Peyer's patch (tissue), 4 donors: ENCODE data around the gene AKAP6. TPM values are rescaled to one million over a fixed set of nuclear protein-coding genes. Genes with fewer than 3 reads are reported as not detected.
A peak's percentile ranks its signal among the peaks of the same experiment; 100 is the strongest.
"Not testable (repeated sequence)": the region's sequence is repeated elsewhere in the genome, so short reads cannot be mapped to it uniquely, and the experiment has no call there.

Source experiments
- DNase-seq, 3 donors: peaks; one replicate each; pipeline ENCODE4 v3.0.0-alpha.2; 2017 to 2019
- H3K27ac ChIP-seq, 4 donors: fragments of 200-600 bp; sonication (generic); one replicate each; pipeline ENCODE4 v1.5.1; 2016 to 2019
- H3K27me3 ChIP-seq, 2 donors: fragments of 200-600 bp; sonication (generic); one replicate each; pipeline ENCODE4 v1.5.1; 2019
- H3K36me3 ChIP-seq, 3 donors: fragments of 200-600 bp; sonication (generic); one replicate each; pipeline ENCODE4 v1.5.1; 2016 to 2019
- H3K4me1 ChIP-seq, 4 donors: fragments of 200-600 bp; sonication (generic); one replicate each; pipeline ENCODE4 v1.5.1; 2016 to 2019
- H3K4me3 ChIP-seq, 4 donors: fragments of 200-600 bp; sonication (generic); 1 replicate in 3 of 4; 2 replicates in 1 of 4; pipeline ENCODE4 v1.5.1; 2016 to 2019; ENCODE audit warnings: mild to moderate bottlenecking in 1 of 4
- H3K9me3 ChIP-seq, 4 donors: fragments of 200-600 bp; sonication (generic); one replicate each; pipeline ENCODE4 v1.5.1; 2016 to 2019; ENCODE audit warnings: mild to moderate bottlenecking in 1 of 4
- CTCF ChIP-seq, 6 experiments: fragments of 450-650 bp in 4 of 6; fragments of 200-600 bp in 2 of 6; sonication (generic) in 1 of 6; IDR thresholded peaks; one replicate each; pipeline ENCODE4 v1.5.1; 2017 to 2019; ENCODE audit warnings: antibody characterized with exemption in 6 of 6, mild to moderate bottlenecking in 3 of 6, moderate library complexity in 1 of 6
- POLR2A ChIP-seq, 2 donors: fragments of 450-650 bp; IDR thresholded peaks; one replicate each; pipeline ENCODE4 v1.5.1; 2017; ENCODE audit warnings: antibody characterized with exemption in 2 of 2, mild to moderate bottlenecking in 2 of 2, moderate library complexity in 2 of 2
- total RNA-seq, 4 donors: library from RNA; depleted of rRNA; stranded (reverse); fragments of >200 nt; gene quantifications; one replicate each; pipeline ENCODE4 v1.1.0, GENCODE V29; 2016

The AKAP6 gene
- total RNA-seq, 4 donors from 2014 or later, result 7.6 to 21.5 (median 12.2) TPM

- no peak overlapping the region for H3K27ac ChIP-seq
- no peak for DNase-seq
- H3K36me3 ChIP-seq, result no peaks in the 10 kb centered on the region
- H3K4me3 ChIP-seq, result no peak overlapping the region
- TF ChIP-seq POLR2A (IDR thresholded peaks at IDR 0.05), result no peak
- TF ChIP-seq CTCF (IDR thresholded peaks at IDR 0.05), result no peak
- H3K4me1 ChIP-seq, result peaks cover 0 to 14% (median 0%) of the 10 kb centered on the region in 4 donors
- H3K27me3 ChIP-seq, result no peaks in the 10 kb centered on the region
- H3K9me3 ChIP-seq, result no peaks in the 10 kb centered on the region
Observed at GRCh38 chr14:32576977-32577376, 247.9 kb downstream of the AKAP6 start.

GRCh38 chr14:32578181-32578580 is 249.1 kb downstream of the AKAP6 start:
- Histone ChIP-seq H3K27ac (no peak overlapping the region), H3K4me1 (peaks cover 0 to 8% (median 0%) of the 10 kb centered on the region in 4 donors), H3K27me3 (no peaks in the 10 kb centered on the region), H3K4me3 (no peak overlapping the region), H3K36me3 (no peaks in the 10 kb centered on the region), H3K9me3 (no peaks in the 10 kb centered on the region)
- TF ChIP-seq CTCF (IDR thresholded peaks at IDR 0.05) (no peak), POLR2A (IDR thresholded peaks at IDR 0.05) (no peak)
- no peak for DNase-seq

GRCh38 chr14:32583427-32583826 is 254.3 kb downstream of the AKAP6 start:
- H3K4me3 ChIP-seq, H3K36me3 ChIP-seq, H3K4me1 ChIP-seq, H3K27me3 ChIP-seq, H3K27ac ChIP-seq, DNase-seq, H3K9me3 ChIP-seq: not testable (repeated sequence)

GRCh38 chr14:32584079-32584478 is 255.0 kb downstream of the AKAP6 start:
- H3K27me3 ChIP-seq, result no peaks in the 10 kb centered on the region
- no peaks in the 10 kb centered on the region for H3K36me3 ChIP-seq
- H3K9me3 ChIP-seq, result no peaks in the 10 kb centered on the region
- H3K27ac ChIP-seq, result no peak overlapping the region
- H3K4me1 ChIP-seq, result no peaks in the 10 kb centered on the region
- TF ChIP-seq POLR2A (IDR thresholded peaks at IDR 0.05), result no peak
- TF ChIP-seq CTCF (IDR thresholded peaks at IDR 0.05), result no peak
- DNase-seq, result no peak
- no peak overlapping the region for H3K4me3 ChIP-seq

GRCh38 chr14:32587461-32587860 is 258.4 kb downstream of the AKAP6 start:
- no peaks in the 10 kb centered on the region for H3K27me3 ChIP-seq
- H3K27ac ChIP-seq, result no peak overlapping the region
- TF ChIP-seq CTCF (IDR thresholded peaks at IDR 0.05), result no peak
- TF ChIP-seq POLR2A (IDR thresholded peaks at IDR 0.05), result no peak
- no peak overlapping the region for H3K4me3 ChIP-seq
- no peaks in the 10 kb centered on the region for H3K9me3 ChIP-seq
- H3K36me3 ChIP-seq, result no peaks in the 10 kb centered on the region
- no peak for DNase-seq
- no peaks in the 10 kb centered on the region for H3K4me1 ChIP-seq

GRCh38 chr14:32588448-32589320 is 259.6 kb downstream of the AKAP6 start:
- no peak overlapping the region for H3K27ac ChIP-seq

More at GRCh38 chr14:32588448-32589320, 259.6 kb downstream of the AKAP6 start:
- Histone ChIP-seq H3K27me3 (no peaks in the 10 kb centered on the region), H3K4me1 (no peaks in the 10 kb centered on the region), H3K36me3 (no peaks in the 10 kb centered on the region), H3K4me3 (no peak overlapping the region), H3K9me3 (no peaks in the 10 kb centered on the region)
- DNase-seq, result peak in 1 of 3 donors; percentile 67
- TF ChIP-seq CTCF (IDR thresholded peaks at IDR 0.05) (peak in 5 of 6 experiments; percentile 15 to 79 (median 75)), POLR2A (IDR thresholded peaks at IDR 0.05) (no peak)
